Fibroblast of the aortic adventitia (primary cell): Measurements from ENCODE around the gene PLCB3. TPM values are rescaled to one million over a fixed set of nuclear protein-coding genes. Genes with fewer than 3 reads are reported as not detected.

Experiments used
- DNase-seq: peaks from one replicate; pipeline ENCODE4 v3.0.0-alpha.2; 2010; ENCODE audit warnings: low read depth
- H3K4me3 ChIP-seq: 2 replicates; pipeline ENCODE4 v1.5.1; 2011; ENCODE audit warnings: low read depth, mild to moderate bottlenecking, control low read depth, low read length, moderate library complexity
- CTCF ChIP-seq: IDR thresholded peaks from 2 replicates; pipeline ENCODE4 v1.5.1; 2011; ENCODE audit warnings: mild to moderate bottlenecking, low read length, control low read depth, inconsistent platforms; ENCODE audit not compliant: insufficient read depth
- total RNA-seq: library from RNA; depleted of rRNA; stranded (reverse); fragments of >200 nt; gene quantifications from 2 replicates; pipeline ENCODE4 v1.2.3, GENCODE V29; 2012; ENCODE audit warnings: low replicate concordance

Gene PLCB3
- total RNA-seq, 1 donor = 47.5 TPM

DNA sequence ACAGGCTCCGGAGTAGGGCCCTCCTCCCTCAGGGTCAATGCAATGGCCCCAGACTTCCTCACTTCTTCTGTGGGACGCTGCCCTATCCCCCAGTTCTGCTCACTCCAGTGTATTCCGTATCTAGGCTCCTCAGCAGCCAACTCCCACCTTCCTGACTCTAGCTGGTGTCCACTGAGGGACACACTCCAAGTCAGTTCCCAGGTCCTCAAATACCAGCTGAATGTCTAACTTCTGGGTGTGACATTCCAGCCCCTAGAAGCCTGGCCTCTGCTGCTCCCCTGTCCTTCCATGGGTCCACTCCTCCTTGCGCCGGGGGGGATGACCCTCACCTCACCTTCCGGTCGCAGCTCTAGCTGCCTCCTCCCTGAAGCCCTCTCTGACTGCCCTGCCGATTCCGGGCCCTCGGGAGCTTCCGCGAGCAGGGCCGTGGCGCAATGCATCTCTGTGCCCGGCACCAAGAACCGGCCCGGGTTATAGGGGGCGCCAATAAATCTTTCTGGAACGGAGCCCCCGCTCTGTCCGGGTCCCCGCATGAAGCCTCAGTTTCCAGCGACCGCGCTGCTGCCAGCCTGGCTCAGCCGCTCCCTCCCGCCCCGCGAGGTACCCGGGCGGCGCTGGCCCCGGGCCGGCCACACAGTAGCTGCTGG, 17.7 kb downstream of the PLCB3 start:
- TF ChIP-seq CTCF = no peak
- peak overlapping the region; percentile 70 for H3K4me3 ChIP-seq
- no peak for DNase-seq

- peak; percentile 100 for DNase-seq
- peak overlapping the region; percentile 76 for H3K4me3 ChIP-seq
- no peak for TF ChIP-seq CTCF
These were observed 18.4 kb downstream of the PLCB3 start for GRCh38 chr11:64269540-64270220.

DNA sequence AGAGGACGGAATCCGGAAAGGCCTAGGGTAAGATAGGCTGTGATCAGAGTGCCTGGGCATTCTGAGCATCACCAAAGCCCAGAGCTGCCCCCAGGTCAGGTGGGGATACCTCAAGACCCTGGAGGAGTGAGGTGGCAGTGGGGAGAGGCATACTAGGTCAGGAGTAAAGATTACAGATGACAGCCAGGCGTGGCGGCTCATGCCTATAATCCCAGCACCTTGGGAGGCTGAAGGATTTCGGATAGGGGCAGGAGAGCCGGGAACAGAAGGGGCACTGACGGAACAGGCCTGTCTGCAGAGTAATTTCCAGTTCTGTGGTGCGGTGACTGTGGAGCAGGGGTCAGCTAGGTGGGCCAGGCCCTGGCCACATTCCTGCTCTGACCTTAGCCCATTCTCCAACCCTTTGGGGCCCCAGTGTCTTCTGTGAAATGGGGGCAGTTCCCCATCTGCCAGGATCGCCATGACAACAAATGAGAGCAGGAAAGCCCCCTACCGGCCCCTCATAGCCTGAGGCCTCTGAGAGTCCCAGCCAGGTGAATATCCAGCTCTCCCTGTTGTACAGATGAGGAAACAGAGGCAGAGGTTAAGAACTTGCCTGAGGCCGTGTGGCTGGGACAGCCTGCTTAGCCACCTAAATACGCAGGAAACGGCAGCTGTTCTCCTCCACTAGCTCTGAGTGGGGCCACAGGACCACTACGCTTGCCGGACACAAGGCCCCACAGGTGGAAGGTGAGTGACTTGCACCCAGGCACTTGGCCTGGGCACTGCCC, 23.9 kb downstream of the PLCB3 start:
- H3K4me3 ChIP-seq = no peak overlapping the region
- no peak for TF ChIP-seq CTCF

GRCh38 chr11:64275841-64276240, 24.5 kb downstream of the PLCB3 start:
- no peak for DNase-seq
- no peak for TF ChIP-seq CTCF
- H3K4me3 ChIP-seq = no peak overlapping the region

More for the DNA sequence above, 23.9 kb downstream of the PLCB3 start:
- DNase-seq = no peak

DNA sequence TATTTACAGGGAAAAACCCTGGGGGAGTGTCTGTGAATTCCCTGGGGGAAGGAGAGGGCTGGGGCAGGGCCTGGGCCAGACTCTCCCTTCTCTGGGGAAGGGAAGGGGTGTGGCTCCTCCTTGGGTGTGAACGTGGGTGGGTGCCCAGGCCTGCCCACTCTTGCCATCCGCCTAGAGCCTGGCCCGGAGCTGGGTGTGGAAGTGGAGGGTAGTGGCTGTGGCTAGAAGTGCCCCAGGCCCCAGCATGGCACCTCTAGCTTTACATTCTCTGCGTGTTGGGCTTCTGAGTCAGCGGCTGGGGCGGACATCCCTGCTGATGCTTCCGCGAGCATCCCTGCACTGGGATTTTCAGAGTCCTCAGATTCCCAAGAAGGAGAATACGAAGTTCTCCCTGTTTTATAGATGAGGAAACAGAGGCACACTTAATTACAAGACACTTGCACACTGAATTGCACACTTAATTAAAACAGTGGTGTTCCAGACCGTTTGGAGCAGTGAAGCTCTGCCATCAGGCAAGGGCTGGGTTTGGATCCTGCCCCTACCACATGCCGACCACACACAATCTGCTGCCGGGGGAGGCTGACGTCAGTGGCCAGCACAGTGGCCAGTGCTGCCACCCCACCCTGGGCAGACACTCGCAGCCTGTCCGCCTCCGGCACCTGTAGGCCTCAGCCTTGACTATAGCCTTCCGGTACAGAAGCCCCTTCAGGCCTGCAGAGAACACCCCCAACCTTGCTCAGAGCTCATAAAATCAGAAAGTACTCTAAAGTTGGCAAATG, 25.5 kb downstream of the PLCB3 start:
- no peak for DNase-seq

More for the DNA sequence above, 25.5 kb downstream of the PLCB3 start:
- TF ChIP-seq CTCF = no peak
- no peak overlapping the region for H3K4me3 ChIP-seq
